ENCODE data around the gene TRIAP1.

DNA sequence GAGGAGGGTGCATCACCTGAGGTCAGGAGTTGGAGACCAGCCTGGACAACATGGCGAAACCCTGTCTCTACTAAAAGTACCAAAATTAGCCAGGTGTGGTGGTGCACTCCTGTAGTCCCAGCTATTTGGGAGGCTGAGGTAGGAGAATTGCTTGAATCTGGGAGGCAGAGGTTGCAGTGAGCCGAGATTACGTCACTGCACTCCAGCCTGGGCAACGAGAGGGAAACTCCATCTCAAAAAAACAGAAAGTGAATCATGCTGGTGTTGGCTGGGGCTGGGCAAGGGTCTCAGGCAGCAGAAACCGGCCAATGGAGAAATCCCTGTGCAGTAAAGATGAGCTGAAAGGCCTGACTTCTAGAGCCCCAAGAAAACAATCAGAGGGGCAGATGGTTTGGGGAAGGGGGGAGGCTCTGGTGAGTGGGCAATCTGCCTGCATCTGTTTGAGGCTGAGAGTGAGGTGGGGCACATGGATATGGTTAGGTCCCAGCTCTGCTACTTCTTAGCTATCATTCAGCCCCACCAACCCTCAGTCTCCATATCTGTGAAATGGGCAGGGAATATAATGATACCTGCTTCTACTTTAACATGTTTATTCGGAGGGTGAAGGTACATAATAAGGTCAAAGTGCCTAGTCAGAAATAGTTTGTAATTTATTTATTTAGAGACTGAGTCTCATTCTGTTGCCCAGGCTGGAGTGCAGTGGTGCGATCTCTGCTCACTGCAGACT, 29.5 kb downstream of the TRIAP1 start:
- TF ChIP-seq, protein P1, sequence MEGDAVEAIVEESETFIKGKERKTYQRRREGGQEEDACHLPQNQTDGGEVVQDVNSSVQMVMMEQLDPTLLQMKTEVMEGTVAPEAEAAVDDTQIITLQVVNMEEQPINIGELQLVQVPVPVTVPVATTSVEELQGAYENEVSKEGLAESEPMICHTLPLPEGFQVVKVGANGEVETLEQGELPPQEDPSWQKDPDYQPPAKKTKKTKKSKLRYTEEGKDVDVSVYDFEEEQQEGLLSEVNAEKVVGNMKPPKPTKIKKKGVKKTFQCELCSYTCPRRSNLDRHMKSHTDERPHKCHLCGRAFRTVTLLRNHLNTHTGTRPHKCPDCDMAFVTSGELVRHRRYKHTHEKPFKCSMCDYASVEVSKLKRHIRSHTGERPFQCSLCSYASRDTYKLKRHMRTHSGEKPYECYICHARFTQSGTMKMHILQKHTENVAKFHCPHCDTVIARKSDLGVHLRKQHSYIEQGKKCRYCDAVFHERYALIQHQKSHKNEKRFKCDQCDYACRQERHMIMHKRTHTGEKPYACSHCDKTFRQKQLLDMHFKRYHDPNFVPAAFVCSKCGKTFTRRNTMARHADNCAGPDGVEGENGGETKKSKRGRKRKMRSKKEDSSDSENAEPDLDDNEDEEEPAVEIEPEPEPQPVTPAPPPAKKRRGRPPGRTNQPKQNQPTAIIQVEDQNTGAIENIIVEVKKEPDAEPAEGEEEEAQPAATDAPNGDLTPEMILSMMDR (IDR thresholded peaks at IDR 0.05 in 4 of 5, conservative IDR thresholded peaks at IDR 0.05 in 1 of 5): no peak
- no peak for TF ChIP-seq POLR2A (IDR thresholded peaks at IDR 0.05)
